Naive thymus-derived CD4-positive, alpha-beta T cell (primary cell): ENCODE results near the gene ACOXL. TPM values are rescaled to one million over a fixed set of nuclear protein-coding genes. Genes with fewer than 3 reads are reported as not detected.

Experiments used
- ATAC-seq: fragments of 150-1000 bp; cut with Tn5 transposase; 2 replicates; pipeline ENCODE4 v1.10.0; 2021; ENCODE audit warnings: mild to moderate bottlenecking, moderate library complexity
- CTCF ChIA-PET: fragments of 350-600 bp; sonication (Branson Sonifier 250); formaldehyde crosslinking; loops from one replicate; lab custom pipeline; 2021; ENCODE audit warnings: antibody characterized with exemption; lab: Charles Lee
- POLR2A ChIA-PET: fragments of 350-600 bp; sonication (Branson Sonifier 250); formaldehyde crosslinking; loops from one replicate; lab custom pipeline; 2021; ENCODE audit warnings: antibody characterized with exemption, inconsistent platforms; lab: Charles Lee
- DNase-seq, 9 donors: peaks; one replicate each; pipeline versions ENCODE4 v3.0.0 to v3.0.0-alpha.2; 2020 to 2022; ENCODE audit warnings: mixed read lengths in 1 of 9
- H3K27ac ChIP-seq: one replicate; pipeline ENCODE4 v1.7.0; 2013; ENCODE audit warnings: mild to moderate bottlenecking, low read depth, low read length, moderate library complexity
- H3K27me3 ChIP-seq, 2 donors: one replicate each; pipeline ENCODE4 v1.7.0; 2013; ENCODE audit warnings: low read length in 2 of 2, mild to moderate bottlenecking in 2 of 2, moderate library complexity in 2 of 2; ENCODE audit not compliant: control insufficient read depth in 2 of 2, insufficient read depth in 2 of 2
- H3K36me3 ChIP-seq, 3 experiments: 1 replicate in 2 of 3; 2 replicates in 1 of 3; pipeline ENCODE4 v1.7.0; 2013; ENCODE audit warnings: low read length in 3 of 3, mild to moderate bottlenecking in 3 of 3, moderate library complexity in 1 of 3; ENCODE audit not compliant: insufficient read depth in 3 of 3, control insufficient read depth in 2 of 3
- H3K4me1 ChIP-seq, 2 donors: one replicate each; pipeline ENCODE4 v1.7.0; 2013; ENCODE audit warnings: low read length in 2 of 2, mild to moderate bottlenecking in 2 of 2, moderate library complexity in 1 of 2; ENCODE audit not compliant: control insufficient read depth in 2 of 2, insufficient read depth in 2 of 2
- H3K4me3 ChIP-seq: 2 replicates; pipeline ENCODE4 v1.7.0; 2013; ENCODE audit warnings: mild to moderate bottlenecking, low read length
- H3K9me3 ChIP-seq, 3 experiments: 1 replicate in 2 of 3; 2 replicates in 1 of 3; pipeline ENCODE4 v1.7.0; 2013; ENCODE audit warnings: low read length in 3 of 3; ENCODE audit not compliant: control insufficient read depth in 2 of 3
- H3K27ac Mint-ChIP-seq, 9 donors: one replicate each; pipeline ENCODE4 v1.8.0; 2020 to 2022; ENCODE audit warnings: mixed read lengths in 9 of 9, mild to moderate bottlenecking in 8 of 9, moderate library complexity in 5 of 9, inconsistent platforms in 2 of 9
- H3K27me3 Mint-ChIP-seq, 5 donors: one replicate each; pipeline ENCODE4 v1.8.0; 2021 to 2022; ENCODE audit warnings: mixed read lengths in 5 of 5, mild to moderate bottlenecking in 1 of 5
- H3K36me3 Mint-ChIP-seq, 5 donors: one replicate each; pipeline ENCODE4 v1.8.0; 2020 to 2022; ENCODE audit warnings: mixed read lengths in 5 of 5, mild to moderate bottlenecking in 3 of 5, inconsistent platforms in 1 of 5
- H3K4me1 Mint-ChIP-seq, 7 donors: one replicate each; pipeline ENCODE4 v1.8.0; 2020 to 2022; ENCODE audit warnings: mixed read lengths in 7 of 7, mild to moderate bottlenecking in 3 of 7, inconsistent platforms in 1 of 7
- H3K4me3 Mint-ChIP-seq, 10 donors: one replicate each; pipeline ENCODE4 v1.8.0; 2020 to 2022; ENCODE audit warnings: mild to moderate bottlenecking in 10 of 10, mixed read lengths in 10 of 10, moderate library complexity in 6 of 10, inconsistent platforms in 2 of 10
- H3K9me3 Mint-ChIP-seq, 11 donors: one replicate each; pipeline ENCODE4 v1.8.0; 2020 to 2022; ENCODE audit warnings: mixed read lengths in 11 of 11, mild to moderate bottlenecking in 4 of 11, inconsistent platforms in 1 of 11, moderate library complexity in 1 of 11
- intact Hi-C, 2 donors: fragments of 100-400 bp; cut with micrococcal nuclease; formaldehyde crosslinking; loops; one replicate each; pipeline ENCODE4 v1.15.1; 2023
- polyA plus RNA-seq, 2 donors: library from polyadenylated mRNA; unstranded; fragments of 300-500 nt; fragmentation: Illumina TruSeq; gene quantifications; one replicate each; pipeline ENCODE4 v1.2.3, GENCODE V29; 2021
- total RNA-seq, 6 experiments: library from RNA in 5 of 6; stranded (reverse) in 5 of 6; gene quantifications; 1 replicate in 5 of 6; 2 replicates in 1 of 6; pipeline ENCODE4 v1.2.3 and lab custom pipeline; 2021 to 2026

Gene ACOXL
- total and polyA plus RNA-seq, 7 experiments from 2014 or later, result 0.29 TPM; not detected in 6

- Mint-ChIP-seq H3K4me1 (peaks cover 7 to 63% (median 12%) of the 10 kb centered on the region in 7 donors), H3K27me3 (peaks cover 0 to 18% (median 4%) of the 10 kb centered on the region in 5 donors)
Observed at GRCh38 chr2:110870545-110870944, 138.2 kb downstream of the ACOXL start.

GRCh38 chr2:110871637-110872036, 139.3 kb downstream of the ACOXL start:
- H3K27ac Mint-ChIP-seq, result peak overlapping the region in 3 of 9 donors; percentile 23 to 72 (median 35)
- Histone ChIP-seq H3K4me1 (no peaks in the 10 kb centered on the region), H3K27ac (no peak overlapping the region), H3K4me3 (no peak overlapping the region), H3K9me3 (no peaks in the 10 kb centered on the region), H3K27me3 (no peaks in the 10 kb centered on the region), H3K36me3 (no peaks in the 10 kb centered on the region)
- no peaks in the 10 kb centered on the region for H3K9me3 Mint-ChIP-seq
- H3K36me3 Mint-ChIP-seq, result no peaks in the 10 kb centered on the region
- H3K4me3 Mint-ChIP-seq, result peak overlapping the region in 1 of 10 donors; percentile 34
- H3K27me3 Mint-ChIP-seq, result peaks cover 0 to 15% (median 4%) of the 10 kb centered on the region in 5 donors
- H3K4me1 Mint-ChIP-seq, result peaks cover under 1 to 55% (median 7%) of the 10 kb centered on the region in 7 donors
- intact Hi-C loops, result no loop called here
- no peak for ATAC-seq
- ChIA-PET POLR2A (no interaction called here), CTCF (no interaction called here)
- DNase-seq, result no peak

More at GRCh38 chr2:110870545-110870944, 138.2 kb downstream of the ACOXL start:
- peaks cover 0 to 3% (median 0%) of the 10 kb centered on the region in 5 donors for H3K36me3 Mint-ChIP-seq
- no peak for ATAC-seq
- no peak overlapping the region for H3K27ac ChIP-seq
- no peak overlapping the region for H3K4me3 Mint-ChIP-seq
- intact Hi-C loops, result no loop called here
- peaks cover 0 to 2% (median 0%) of the 10 kb centered on the region in 11 donors for H3K9me3 Mint-ChIP-seq
- H3K27me3 ChIP-seq, result no peaks in the 10 kb centered on the region
- no peak overlapping the region for H3K27ac Mint-ChIP-seq
- ChIA-PET CTCF (no interaction called here), POLR2A (no interaction called here)
- DNase-seq, result no peak
- peaks cover 0 to 1% of the 10 kb centered on the region in 2 donors for H3K4me1 ChIP-seq
- H3K4me3 ChIP-seq, result no peak overlapping the region
- H3K9me3 ChIP-seq, result no peaks in the 10 kb centered on the region
- H3K36me3 ChIP-seq, result no peaks in the 10 kb centered on the region

- Mint-ChIP-seq H3K4me1 (peaks cover 5 to 54% (median 15%) of the 10 kb centered on the region in 7 donors), H3K4me3 (no peak overlapping the region), H3K27me3 (peaks cover 0 to 10% (median under 1%) of the 10 kb centered on the region in 5 donors), H3K36me3 (no peaks in the 10 kb centered on the region), H3K27ac (peak overlapping the region in 1 of 9 donors; percentile 51), H3K9me3 (no peaks in the 10 kb centered on the region)
- H3K9me3 ChIP-seq, result no peaks in the 10 kb centered on the region
- H3K4me3 ChIP-seq, result no peak overlapping the region
- ChIA-PET CTCF (no interaction called here), POLR2A (no interaction called here)
- no peaks in the 10 kb centered on the region for H3K27me3 ChIP-seq
- intact Hi-C loops, result no loop called here
- no peak overlapping the region for H3K27ac ChIP-seq
- ATAC-seq, result no peak
- no peak for DNase-seq
- no peaks in the 10 kb centered on the region for H3K36me3 ChIP-seq
- H3K4me1 ChIP-seq, result peaks cover 0 to 7% of the 10 kb centered on the region in 2 donors
Observed at GRCh38 chr2:110872521-110872920, 140.1 kb downstream of the ACOXL start.

- POLR2A ChIA-PET, result no interaction called here
- ATAC-seq, result no peak
- peaks cover 5 to 55% (median 16%) of the 10 kb centered on the region in 7 donors for H3K4me1 Mint-ChIP-seq
Observed at GRCh38 chr2:110873056-110873502, 140.7 kb downstream of the ACOXL start.

GRCh38 chr2:110873597-110874452, 141.5 kb downstream of the ACOXL start:
- H3K27ac Mint-ChIP-seq, result peak overlapping the region in 1 of 9 donors; percentile 65
- intact Hi-C loops, result no loop called here
- Histone ChIP-seq H3K4me3 (no peak overlapping the region), H3K4me1 (peaks cover 0 to 8% of the 10 kb centered on the region in 2 donors), H3K9me3 (no peaks in the 10 kb centered on the region), H3K36me3 (no peaks in the 10 kb centered on the region), H3K27me3 (no peaks in the 10 kb centered on the region), H3K27ac (no peak overlapping the region)
- ChIA-PET CTCF (no interaction called here), POLR2A (no interaction called here)
- DNase-seq (no peak), ATAC-seq (no peak)
- peaks cover 5 to 51% (median 16%) of the 10 kb centered on the region in 7 donors for H3K4me1 Mint-ChIP-seq
- no peak overlapping the region for H3K4me3 Mint-ChIP-seq
- peaks cover 0 to 7% (median 0%) of the 10 kb centered on the region in 5 donors for H3K27me3 Mint-ChIP-seq
- H3K36me3 Mint-ChIP-seq, result peaks cover 0 to 6% (median 0%) of the 10 kb centered on the region in 5 donors
- peaks cover 0 to 5% (median 0%) of the 10 kb centered on the region in 11 donors for H3K9me3 Mint-ChIP-seq

More at GRCh38 chr2:110873056-110873502, 140.7 kb downstream of the ACOXL start:
- Histone ChIP-seq H3K4me1 (peaks cover 0 to 8% of the 10 kb centered on the region in 2 donors), H3K36me3 (no peaks in the 10 kb centered on the region), H3K27me3 (no peaks in the 10 kb centered on the region), H3K27ac (no peak overlapping the region), H3K4me3 (no peak overlapping the region), H3K9me3 (no peaks in the 10 kb centered on the region)
- H3K9me3 Mint-ChIP-seq, result peaks cover 0 to 2% (median 0%) of the 10 kb centered on the region in 11 donors
- peak overlapping the region in 1 of 10 donors; percentile 71 for H3K4me3 Mint-ChIP-seq
- peaks cover 0 to 3% (median 0%) of the 10 kb centered on the region in 5 donors for H3K36me3 Mint-ChIP-seq
- intact Hi-C loops, result no loop called here
- peak in 1 of 9 donors; percentile 27 for DNase-seq
- H3K27me3 Mint-ChIP-seq, result peaks cover 0 to 10% (median 0%) of the 10 kb centered on the region in 5 donors
- CTCF ChIA-PET, result no interaction called here
- peak overlapping the region in 4 of 9 donors; percentile 4 to 65 (median 56) for H3K27ac Mint-ChIP-seq

- H3K27me3 Mint-ChIP-seq, result peaks cover 0 to 15% (median 4%) of the 10 kb centered on the region in 5 donors
- peaks cover 0 to 9% (median 0%) of the 10 kb centered on the region in 11 donors for H3K9me3 Mint-ChIP-seq
- DNase-seq, result no peak
- H3K4me1 ChIP-seq, result peaks cover 0 to 8% of the 10 kb centered on the region in 2 donors
- H3K36me3 Mint-ChIP-seq, result peaks cover 0 to 8% (median 0%) of the 10 kb centered on the region in 5 donors
- H3K36me3 ChIP-seq, result no peaks in the 10 kb centered on the region
- peak; percentile 61 for ATAC-seq
- ChIA-PET CTCF (no interaction called here), POLR2A (interaction anchor here (0.7 kb wide), 1 partner anchor 15 kb away, joined by 3 read pairs; no protein-coding TSS in a partner anchor)
- no peaks in the 10 kb centered on the region for H3K27me3 ChIP-seq
- H3K27ac Mint-ChIP-seq, result no peak overlapping the region
- H3K27ac ChIP-seq, result no peak overlapping the region
- peaks cover 5 to 42% (median 16%) of the 10 kb centered on the region in 7 donors for H3K4me1 Mint-ChIP-seq
- no peak overlapping the region for H3K4me3 ChIP-seq
- intact Hi-C loops, result no loop called here
- no peak overlapping the region for H3K4me3 Mint-ChIP-seq
- H3K9me3 ChIP-seq, result no peaks in the 10 kb centered on the region
Observed at GRCh38 chr2:110874453-110875383, 142.3 kb downstream of the ACOXL start.
